PC-9 (cell line): ENCODE measurements around the gene PARVG. TPM values are rescaled to one million over a fixed set of nuclear protein-coding genes. Genes with fewer than 3 reads are reported as not detected.

Source experiments
- BruUV-seq: library from RNA; stranded (reverse); fragments of 400-500 nt; replicated peaks from 2 replicates; lab custom pipeline; 2021; lab: Mats Ljungman, UMichigan
- CTCF ChIA-PET: fragments of 300-600 bp; sonication (Branson Sonifier 250); formaldehyde crosslinking; loops from one replicate; lab custom pipeline; 2022; ENCODE audit warnings: antibody characterized with exemption; lab: Charles Lee
- POLR2A ChIA-PET: fragments of 300-600 bp; sonication (Branson Sonifier 250); formaldehyde crosslinking; loops from one replicate; lab custom pipeline; 2022; ENCODE audit warnings: antibody characterized with exemption; ENCODE audit not compliant: unreplicated experiment; lab: Charles Lee
- DNase-seq, 2 experiments: peaks; one replicate each; pipeline versions ENCODE4 v3.0.0 to v3.0.0-alpha.2; 2015 to 2022; ENCODE audit warnings: mixed read lengths in 1 of 2
- H2AFZ ChIP-seq: fragments of 200-600 bp; sonication (generic); 2 replicates; pipeline ENCODE4 v1.8.1; 2017; ENCODE audit warnings: antibody characterized with exemption
- H3F3A ChIP-seq: fragments of 200-600 bp; sonication (generic); 2 replicates; pipeline ENCODE4 v1.8.1; 2017; ENCODE audit warnings: antibody characterized with exemption, mild to moderate bottlenecking, low read depth; ENCODE audit not compliant: insufficient read depth
- H3K27ac ChIP-seq: fragments of 200-600 bp; sonication (generic); 2 replicates; pipeline ENCODE4 v1.6.1; 2016; ENCODE audit warnings: mixed run types
- H3K27me3 ChIP-seq: fragments of 200-600 bp; sonication (generic); 2 replicates; pipeline ENCODE4 v1.6.1; 2016; ENCODE audit warnings: low read depth, mixed run types; ENCODE audit not compliant: insufficient read depth
- H3K36me3 ChIP-seq: fragments of 200-600 bp; sonication (generic); 2 replicates; pipeline ENCODE4 v1.6.1; 2016; ENCODE audit warnings: low read depth, mixed run types
- H3K4me1 ChIP-seq: fragments of 200-600 bp; sonication (generic); replicated peaks from 2 replicates; pipeline ENCODE4 v1.6.1; 2016; ENCODE audit warnings: mixed run types; ENCODE audit not compliant: insufficient read depth
- H3K4me2 ChIP-seq: fragments of 200-600 bp; sonication (generic); 2 replicates; pipeline ENCODE4 v1.6.1; 2017; ENCODE audit warnings: mixed run types
- H3K4me3 ChIP-seq: fragments of 200-600 bp; sonication (generic); 2 replicates; pipeline ENCODE4 v1.6.1; 2016; ENCODE audit warnings: mixed run types
- H3K79me2 ChIP-seq: fragments of 200-600 bp; sonication (generic); 2 replicates; pipeline ENCODE4 v1.6.1; 2017; ENCODE audit warnings: low read depth, mixed run types
- H3K9me2 ChIP-seq: fragments of 200-600 bp; sonication (generic); 2 replicates; pipeline ENCODE4 v1.8.1; 2017; ENCODE audit warnings: mild to moderate bottlenecking; ENCODE audit not compliant: insufficient read depth
- H3K9me3 ChIP-seq: fragments of 200-600 bp; sonication (generic); 2 replicates; pipeline ENCODE4 v1.8.1; 2016; ENCODE audit warnings: low read depth; ENCODE audit not compliant: insufficient read depth
- H4K20me1 ChIP-seq: fragments of 200-600 bp; sonication (generic); 2 replicates; pipeline ENCODE4 v1.8.1; 2017; ENCODE audit not compliant: insufficient read depth
- CTCF ChIP-seq: fragments of 200-600 bp; sonication (generic); conservative IDR thresholded peaks from 2 replicates; pipeline ENCODE4 v1.6.1; 2017; ENCODE audit warnings: mixed run types, antibody characterized with exemption, mild to moderate bottlenecking, moderate library complexity
- EZH2 ChIP-seq: fragments of 200-600 bp; sonication (generic); IDR thresholded peaks from 2 replicates; pipeline ENCODE4 v1.8.0; 2017; ENCODE audit warnings: antibody characterized with exemption, low read depth
- intact Hi-C: fragments of 100-400 bp; cut with micrococcal nuclease; formaldehyde crosslinking; loops from one replicate; pipeline ENCODE4 v1.10.0; 2022; ENCODE audit not compliant: unreplicated experiment
- total RNA-seq: library from RNA; stranded (reverse); gene quantifications from 2 replicates; pipeline ENCODE4 v1.2.3, GENCODE V29; 2021

The PARVG gene
- total RNA-seq, 1 experiment from 2014 or later: not detected

- H3K27me3 ChIP-seq: no peaks in the 10 kb centered on the region
- H2AFZ ChIP-seq: no peak overlapping the region
- no peak overlapping the region for H3K27ac ChIP-seq
- no peak overlapping the region for H3K4me3 ChIP-seq
- no peaks in the 10 kb centered on the region for H3K79me2 ChIP-seq
- H3K9me2 ChIP-seq: no peaks in the 10 kb centered on the region
- no peaks in the 10 kb centered on the region for H3K36me3 ChIP-seq
- no peak overlapping the region for H3K4me2 ChIP-seq
- H3K4me1 ChIP-seq: no peaks in the 10 kb centered on the region
- ChIA-PET POLR2A (no interaction called here), CTCF (no interaction called here)
- intact Hi-C loops: no loop called here
- BruUV-seq: no TSS peak
- TF ChIP-seq CTCF: no peak
- TF ChIP-seq EZH2: no peak
- no peak for DNase-seq
- no peaks in the 10 kb centered on the region; the same call in 1 of the 2 replicates for H3K9me3 ChIP-seq
- H4K20me1 ChIP-seq: no peaks in the 10 kb centered on the region
- no peaks in the 10 kb centered on the region for H3F3A ChIP-seq
These were observed 68.8 kb downstream of the PARVG start for GRCh38 chr22:44249376-44250147.

DNA sequence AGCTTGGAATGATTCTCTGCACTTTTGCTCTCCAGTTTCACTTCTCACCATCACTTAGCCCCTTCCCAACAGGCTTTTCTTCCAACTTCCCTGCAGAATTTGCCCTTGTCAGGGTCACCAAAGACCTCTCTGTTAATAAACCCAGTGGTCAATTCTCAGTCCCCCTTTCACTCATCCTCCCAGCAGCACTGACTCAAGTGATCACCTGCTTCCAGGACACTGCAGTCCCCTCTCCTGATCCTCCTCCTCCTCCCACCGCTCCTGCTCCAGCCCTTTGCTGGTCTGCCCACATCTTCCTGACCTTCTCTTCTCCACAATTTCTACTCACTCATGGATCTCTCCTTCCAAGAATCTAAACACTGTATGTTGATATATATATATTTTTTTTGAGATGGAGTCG is 74.1 kb downstream of the PARVG start:
- Histone ChIP-seq H3K9me2 (no peaks in the 10 kb centered on the region), H3F3A (no peaks in the 10 kb centered on the region), H2AFZ (no peak overlapping the region), H3K4me2 (no peak overlapping the region), H4K20me1 (no peaks in the 10 kb centered on the region), H3K79me2 (no peaks in the 10 kb centered on the region), H3K36me3 (no peaks in the 10 kb centered on the region), H3K27ac (no peak overlapping the region), H3K9me3 (no peaks in the 10 kb centered on the region; the same call in 1 of the 2 replicates), H3K27me3 (no peaks in the 10 kb centered on the region), H3K4me1 (no peaks in the 10 kb centered on the region), H3K4me3 (no peak overlapping the region)
- ChIA-PET POLR2A (no interaction called here), CTCF (no interaction called here)
- no peak for DNase-seq
- no TSS peak for BruUV-seq
- TF ChIP-seq CTCF: no peak
- TF ChIP-seq EZH2: no peak
- intact Hi-C loops: no loop called here

DNA sequence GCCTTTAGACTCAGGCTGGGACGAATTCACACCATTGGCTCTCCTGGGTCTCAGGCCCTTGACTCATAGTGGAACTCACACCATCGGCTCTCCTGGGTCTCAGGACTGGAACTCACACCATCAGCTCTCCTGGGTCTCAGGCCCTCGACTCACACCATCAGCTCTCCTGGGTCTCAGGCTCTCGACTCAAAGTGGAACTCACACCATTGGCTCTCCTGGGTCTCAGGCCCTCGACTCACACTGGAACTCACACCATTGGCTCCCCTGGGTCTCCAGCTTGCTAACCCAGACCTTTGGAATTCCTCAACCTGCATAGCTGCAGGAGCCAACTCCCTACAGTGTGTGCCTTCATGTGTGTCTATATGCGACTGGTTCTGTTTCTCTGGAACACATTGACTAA is 75.4 kb downstream of the PARVG start:
- no peak for TF ChIP-seq EZH2
- Histone ChIP-seq H3K27ac (no peak overlapping the region), H3K79me2 (no peaks in the 10 kb centered on the region), H4K20me1 (no peaks in the 10 kb centered on the region), H3K9me2 (no peaks in the 10 kb centered on the region), H3K4me3 (no peak overlapping the region), H3K27me3 (no peaks in the 10 kb centered on the region), H3K36me3 (no peaks in the 10 kb centered on the region), H3K9me3 (no peaks in the 10 kb centered on the region), H2AFZ (no peak overlapping the region), H3F3A (no peaks in the 10 kb centered on the region), H3K4me2 (no peak overlapping the region), H3K4me1 (no peaks in the 10 kb centered on the region)
- no TSS peak for BruUV-seq
- no peak for DNase-seq
- POLR2A ChIA-PET: no interaction called here
- intact Hi-C loops: no loop called here
- CTCF ChIA-PET: no interaction called here
